A673 (cell line): ENCODE results near the gene WDR17.

Experiments used
- EZH2 ChIP-seq: fragments of 200-600 bp; sonication (generic); IDR thresholded peaks from 2 replicates; pipeline ENCODE4 v1.6.1; 2017; ENCODE audit warnings: borderline replicate concordance, low read depth, mild to moderate bottlenecking, mixed read lengths, antibody characterized with exemption, low read length; ENCODE audit not compliant: poor library complexity, severe bottlenecking
- TF ChIP-seq, protein P1 (sequence below): fragments of 300-800, 200-600 bp; sonication (generic); conservative IDR thresholded peaks from 2 replicates; pipeline ENCODE4 v1.5.1; 2017; ENCODE audit warnings: low read depth, mild to moderate bottlenecking, antibody characterized with exemption, low read length, moderate library complexity, mixed read lengths

DNA sequence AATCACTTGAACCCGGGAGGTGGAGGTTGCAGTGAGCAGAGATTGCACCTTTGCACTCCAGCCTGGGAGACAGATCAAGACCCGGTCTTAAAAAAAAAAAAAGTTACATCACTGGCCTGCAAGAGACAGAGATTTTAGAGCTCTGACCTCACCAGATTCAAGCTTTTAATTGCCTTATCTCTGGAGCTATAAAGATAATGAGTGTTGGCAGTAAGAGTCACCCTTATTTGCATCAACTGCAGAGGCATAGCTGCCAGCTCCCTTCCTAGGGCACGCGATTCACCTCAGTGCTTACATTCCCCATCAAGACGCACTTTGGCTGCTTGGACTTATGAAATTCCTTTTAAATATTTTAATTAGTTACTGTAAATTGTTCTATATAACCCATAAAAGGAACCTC is 142.2 kb downstream of the WDR17 start:
- no peak for TF ChIP-seq EZH2
- TF ChIP-seq, protein P1, sequence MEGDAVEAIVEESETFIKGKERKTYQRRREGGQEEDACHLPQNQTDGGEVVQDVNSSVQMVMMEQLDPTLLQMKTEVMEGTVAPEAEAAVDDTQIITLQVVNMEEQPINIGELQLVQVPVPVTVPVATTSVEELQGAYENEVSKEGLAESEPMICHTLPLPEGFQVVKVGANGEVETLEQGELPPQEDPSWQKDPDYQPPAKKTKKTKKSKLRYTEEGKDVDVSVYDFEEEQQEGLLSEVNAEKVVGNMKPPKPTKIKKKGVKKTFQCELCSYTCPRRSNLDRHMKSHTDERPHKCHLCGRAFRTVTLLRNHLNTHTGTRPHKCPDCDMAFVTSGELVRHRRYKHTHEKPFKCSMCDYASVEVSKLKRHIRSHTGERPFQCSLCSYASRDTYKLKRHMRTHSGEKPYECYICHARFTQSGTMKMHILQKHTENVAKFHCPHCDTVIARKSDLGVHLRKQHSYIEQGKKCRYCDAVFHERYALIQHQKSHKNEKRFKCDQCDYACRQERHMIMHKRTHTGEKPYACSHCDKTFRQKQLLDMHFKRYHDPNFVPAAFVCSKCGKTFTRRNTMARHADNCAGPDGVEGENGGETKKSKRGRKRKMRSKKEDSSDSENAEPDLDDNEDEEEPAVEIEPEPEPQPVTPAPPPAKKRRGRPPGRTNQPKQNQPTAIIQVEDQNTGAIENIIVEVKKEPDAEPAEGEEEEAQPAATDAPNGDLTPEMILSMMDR = no peak
